ENCODE data around the gene KRTAP19-6.

Gene KRTAP19-6

DNA sequence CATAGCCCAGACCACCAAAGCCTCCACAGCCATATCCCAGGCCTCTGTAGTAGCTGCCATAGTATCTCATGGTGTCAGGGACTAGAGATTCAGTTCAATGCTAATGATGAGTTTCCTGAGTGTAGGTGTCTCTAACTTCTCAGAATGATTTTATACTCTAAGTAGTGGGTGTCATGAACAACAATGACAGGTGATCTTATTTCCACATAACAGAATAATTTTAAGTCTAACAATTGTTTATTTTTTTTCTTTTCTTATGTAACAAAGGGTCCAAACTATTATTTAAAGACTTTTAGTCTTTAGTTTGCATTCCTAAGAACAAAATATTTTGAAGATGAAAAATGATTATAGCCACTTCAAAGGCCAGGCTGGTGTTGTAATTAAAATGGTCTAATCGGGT is at the start of gene KRTAP19-6:
KRTAP19-6 (minus strand) TSS at position 101 of the 400 bp plus-strand sequence; CDS start at position 70, 31 bp downstream.
- Histone ChIP-seq H3K9me3 (ENCODE audit: control insufficient read depth in 2 of 2, low read length in 2 of 2) (no peaks in the 10 kb centered on the region), H3K27ac (ENCODE audit: low read depth in 2 of 2, low read length in 2 of 2) (no peak within 1 kb of the TSS), H3K27me3 (ENCODE audit: control insufficient read depth in 2 of 2, insufficient read depth in 2 of 2, low read length in 2 of 2) (no peaks in the 10 kb centered on the region), H3K36me3 (ENCODE audit: control insufficient read depth in 2 of 2, insufficient read depth in 2 of 2, low read length in 2 of 2) (no peaks in the 10 kb centered on the region), H3K4me1 (ENCODE audit: control insufficient read depth in 2 of 2, insufficient read depth in 2 of 2, low read length in 2 of 2) (no peaks in the 10 kb centered on the region), H3K9ac (ENCODE audit: low read depth in 1 of 2, low read length in 2 of 2) (no peak within 1 kb of the TSS), H3K4me3 (ENCODE audit: low read length in 2 of 2) (no peak within 1 kb of the TSS)

DNA sequence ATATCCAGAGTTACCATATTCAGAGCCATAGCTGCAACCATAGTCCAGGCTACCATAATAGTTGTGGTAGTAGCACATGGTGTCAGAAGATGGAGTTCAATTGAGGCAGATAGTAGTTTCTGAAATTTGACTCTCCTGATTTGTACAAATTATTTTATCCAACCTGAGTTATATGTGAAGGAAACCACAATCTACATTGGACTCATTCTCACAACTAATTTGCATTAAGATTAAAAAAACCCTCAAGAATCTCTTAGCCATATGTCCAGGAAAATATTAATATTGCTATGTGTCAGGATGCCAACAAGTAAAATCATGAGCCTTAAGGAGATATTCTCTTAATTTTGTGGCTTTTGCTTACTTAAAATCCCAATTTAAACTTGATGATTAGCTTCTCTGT is 48.6 kb upstream of the KRTAP19-6 start, which contains the start of gene KRTAP22-2:
KRTAP22-2 (minus strand) TSS at position 101 of the 400 bp plus-strand sequence.
- no peak within 1 kb of the TSS for H3K4me3 ChIP-seq (ENCODE audit: low read length in 2 of 2)
- H3K4me1 ChIP-seq (ENCODE audit: control insufficient read depth in 2 of 2, insufficient read depth in 2 of 2, low read length in 2 of 2): no peaks in the 10 kb centered on the region
- no peaks in the 10 kb centered on the region for H3K27me3 ChIP-seq (ENCODE audit: control insufficient read depth in 2 of 2, insufficient read depth in 2 of 2, low read length in 2 of 2)
- H3K36me3 ChIP-seq (ENCODE audit: control insufficient read depth in 2 of 2, insufficient read depth in 2 of 2, low read length in 2 of 2): no peaks in the 10 kb centered on the region
- H3K9me3 ChIP-seq (ENCODE audit: control insufficient read depth in 2 of 2, low read length in 2 of 2): peaks cover 5% of the 10 kb centered on the region in 2 donors
- no peak within 1 kb of the TSS for H3K27ac ChIP-seq (ENCODE audit: low read depth in 2 of 2, low read length in 2 of 2)
- no peak within 1 kb of the TSS for H3K9ac ChIP-seq (ENCODE audit: low read depth in 1 of 2, low read length in 2 of 2)

GRCh38 chr21:30582870-30583269 is 41.2 kb upstream of the KRTAP19-6 start:
- no peaks in the 10 kb centered on the region for H3K9me3 ChIP-seq (ENCODE audit: control insufficient read depth in 2 of 2, low read length in 2 of 2)
- H3K4me1 ChIP-seq (ENCODE audit: control insufficient read depth in 2 of 2, insufficient read depth in 2 of 2, low read length in 2 of 2): no peaks in the 10 kb centered on the region
- H3K4me3 ChIP-seq (ENCODE audit: low read length in 2 of 2): no peak overlapping the region
- H3K27ac ChIP-seq (ENCODE audit: low read depth in 2 of 2, low read length in 2 of 2): no peak overlapping the region
- no peaks in the 10 kb centered on the region for H3K36me3 ChIP-seq (ENCODE audit: control insufficient read depth in 2 of 2, insufficient read depth in 2 of 2, low read length in 2 of 2)
- no peaks in the 10 kb centered on the region for H3K27me3 ChIP-seq (ENCODE audit: control insufficient read depth in 2 of 2, insufficient read depth in 2 of 2, low read length in 2 of 2)
- no peak overlapping the region for H3K9ac ChIP-seq (ENCODE audit: low read depth in 1 of 2, low read length in 2 of 2)

DNA sequence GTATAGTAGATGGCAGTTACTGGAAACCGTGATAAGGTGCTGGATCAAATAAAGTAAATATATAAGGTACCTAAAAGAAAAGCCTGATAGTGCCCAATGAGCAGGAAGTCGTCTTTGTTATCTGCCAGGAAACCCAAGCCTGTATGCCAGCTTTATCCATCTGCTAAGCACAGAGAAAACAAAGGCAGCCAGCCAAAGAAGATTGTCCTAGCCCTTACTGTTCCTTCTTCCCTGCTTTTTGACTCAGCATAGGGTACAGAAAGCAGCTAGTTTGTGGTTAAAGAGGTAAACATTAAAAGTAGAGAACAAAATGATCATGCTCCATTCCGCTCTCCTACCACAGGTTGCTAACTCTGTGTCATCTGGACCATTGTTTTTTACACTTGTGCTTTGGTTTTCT is 38.5 kb upstream of the KRTAP19-6 start:
- no peaks in the 10 kb centered on the region for H3K9me3 ChIP-seq (ENCODE audit: control insufficient read depth in 2 of 2, low read length in 2 of 2)
- H3K27me3 ChIP-seq (ENCODE audit: control insufficient read depth in 2 of 2, insufficient read depth in 2 of 2, low read length in 2 of 2): no peaks in the 10 kb centered on the region
- H3K4me3 ChIP-seq (ENCODE audit: low read length in 2 of 2): no peak overlapping the region
- no peak overlapping the region for H3K9ac ChIP-seq (ENCODE audit: low read depth in 1 of 2, low read length in 2 of 2)
- H3K4me1 ChIP-seq (ENCODE audit: control insufficient read depth in 2 of 2, insufficient read depth in 2 of 2, low read length in 2 of 2): no peaks in the 10 kb centered on the region
- H3K27ac ChIP-seq (ENCODE audit: low read depth in 2 of 2, low read length in 2 of 2): no peak overlapping the region
- H3K36me3 ChIP-seq (ENCODE audit: control insufficient read depth in 2 of 2, insufficient read depth in 2 of 2, low read length in 2 of 2): no peaks in the 10 kb centered on the region

DNA sequence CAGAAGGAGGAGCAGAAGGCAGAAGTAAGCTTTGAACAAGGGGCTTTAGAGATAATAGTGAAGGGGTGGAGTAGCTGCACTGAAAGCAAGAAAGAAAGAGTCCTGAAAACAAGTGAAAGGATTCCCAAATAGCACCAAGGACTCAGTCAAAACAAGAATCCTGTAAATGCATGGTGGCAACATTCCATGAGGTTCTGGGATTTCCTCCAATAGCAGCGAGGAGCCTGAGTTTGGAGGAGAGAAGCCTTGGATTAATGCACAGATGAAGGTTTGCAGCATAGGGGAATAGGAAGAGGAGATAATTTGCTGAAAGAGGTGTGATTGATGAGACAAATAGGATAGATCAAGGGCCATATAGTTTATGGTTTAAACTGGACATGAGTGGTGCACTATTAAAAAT is 37.7 kb upstream of the KRTAP19-6 start:
- no peaks in the 10 kb centered on the region for H3K9me3 ChIP-seq (ENCODE audit: control insufficient read depth in 2 of 2, low read length in 2 of 2)
- no peaks in the 10 kb centered on the region for H3K27me3 ChIP-seq (ENCODE audit: control insufficient read depth in 2 of 2, insufficient read depth in 2 of 2, low read length in 2 of 2)
- no peaks in the 10 kb centered on the region for H3K36me3 ChIP-seq (ENCODE audit: control insufficient read depth in 2 of 2, insufficient read depth in 2 of 2, low read length in 2 of 2)
- H3K4me1 ChIP-seq (ENCODE audit: control insufficient read depth in 2 of 2, insufficient read depth in 2 of 2, low read length in 2 of 2): no peaks in the 10 kb centered on the region
- H3K4me3 ChIP-seq (ENCODE audit: low read length in 2 of 2): no peak overlapping the region
- H3K27ac ChIP-seq (ENCODE audit: low read depth in 2 of 2, low read length in 2 of 2): no peak overlapping the region
- H3K9ac ChIP-seq (ENCODE audit: low read depth in 1 of 2, low read length in 2 of 2): no peak overlapping the region

GRCh38 chr21:30577766-30578165 is 36.1 kb upstream of the KRTAP19-6 start:
- no peaks in the 10 kb centered on the region for H3K27me3 ChIP-seq (ENCODE audit: control insufficient read depth in 2 of 2, insufficient read depth in 2 of 2, low read length in 2 of 2)
- H3K4me3 ChIP-seq (ENCODE audit: low read length in 2 of 2): no peak overlapping the region
- H3K9me3 ChIP-seq (ENCODE audit: control insufficient read depth in 2 of 2, low read length in 2 of 2): no peaks in the 10 kb centered on the region
- no peak overlapping the region for H3K27ac ChIP-seq (ENCODE audit: low read depth in 2 of 2, low read length in 2 of 2)
- H3K4me1 ChIP-seq (ENCODE audit: control insufficient read depth in 2 of 2, insufficient read depth in 2 of 2, low read length in 2 of 2): no peaks in the 10 kb centered on the region
- no peaks in the 10 kb centered on the region for H3K36me3 ChIP-seq (ENCODE audit: control insufficient read depth in 2 of 2, insufficient read depth in 2 of 2, low read length in 2 of 2)
- H3K9ac ChIP-seq (ENCODE audit: low read depth in 1 of 2, low read length in 2 of 2): no peak overlapping the region

DNA sequence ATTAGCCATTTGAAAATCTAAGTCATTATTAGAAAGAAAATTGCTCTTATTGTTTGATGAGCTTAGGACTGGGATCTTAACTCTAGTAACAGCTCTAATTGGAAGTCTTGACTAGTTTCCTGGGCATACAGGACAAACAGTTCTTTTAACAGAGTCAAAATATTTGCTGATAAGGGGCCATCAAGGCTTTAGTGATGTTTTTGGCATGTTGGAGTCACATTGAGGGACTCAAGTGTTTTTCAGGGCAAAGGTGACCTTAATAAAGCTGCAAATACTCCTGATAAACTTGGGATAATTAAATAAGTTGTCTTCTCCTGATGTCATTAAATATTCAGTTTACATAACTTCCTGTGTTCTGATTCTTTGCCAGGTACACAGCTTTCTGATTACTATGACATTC is 26.0 kb upstream of the KRTAP19-6 start:
- no peak overlapping the region for H3K9ac ChIP-seq (ENCODE audit: low read depth in 1 of 2, low read length in 2 of 2)
- no peak overlapping the region for H3K4me3 ChIP-seq (ENCODE audit: low read length in 2 of 2)
- H3K27me3 ChIP-seq (ENCODE audit: control insufficient read depth in 2 of 2, insufficient read depth in 2 of 2, low read length in 2 of 2): no peaks in the 10 kb centered on the region
- H3K36me3 ChIP-seq (ENCODE audit: control insufficient read depth in 2 of 2, insufficient read depth in 2 of 2, low read length in 2 of 2): no peaks in the 10 kb centered on the region
- no peak overlapping the region for H3K27ac ChIP-seq (ENCODE audit: low read depth in 2 of 2, low read length in 2 of 2)
- peaks cover 0 to 2% of the 10 kb centered on the region in 2 donors for H3K9me3 ChIP-seq (ENCODE audit: control insufficient read depth in 2 of 2, low read length in 2 of 2)
- no peaks in the 10 kb centered on the region for H3K4me1 ChIP-seq (ENCODE audit: control insufficient read depth in 2 of 2, insufficient read depth in 2 of 2, low read length in 2 of 2)

DNA sequence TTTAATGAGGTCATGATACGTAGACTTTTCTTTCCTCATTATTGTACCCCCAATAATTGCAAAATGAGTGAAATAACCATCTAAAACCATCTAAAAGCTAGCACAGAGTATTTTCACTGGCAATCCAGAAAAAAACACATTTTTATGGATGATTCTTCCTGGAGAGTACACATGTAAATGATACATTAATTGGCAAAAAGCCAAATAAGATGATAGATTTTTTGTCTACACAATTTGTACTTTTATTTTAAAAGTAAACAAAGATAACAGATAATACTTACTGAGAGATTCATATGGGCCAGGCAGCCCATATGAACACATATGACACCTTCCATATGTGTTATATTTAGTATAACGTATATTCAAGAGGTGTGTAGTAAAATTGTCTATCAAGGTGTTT is 22.0 kb upstream of the KRTAP19-6 start:
- H3K36me3 ChIP-seq (ENCODE audit: control insufficient read depth in 2 of 2, insufficient read depth in 2 of 2, low read length in 2 of 2): no peaks in the 10 kb centered on the region
- H3K9me3 ChIP-seq (ENCODE audit: control insufficient read depth in 2 of 2, low read length in 2 of 2): no peaks in the 10 kb centered on the region
- no peak overlapping the region for H3K9ac ChIP-seq (ENCODE audit: low read depth in 1 of 2, low read length in 2 of 2)
- no peaks in the 10 kb centered on the region for H3K27me3 ChIP-seq (ENCODE audit: control insufficient read depth in 2 of 2, insufficient read depth in 2 of 2, low read length in 2 of 2)
- H3K27ac ChIP-seq (ENCODE audit: low read depth in 2 of 2, low read length in 2 of 2): no peak overlapping the region
- no peak overlapping the region for H3K4me3 ChIP-seq (ENCODE audit: low read length in 2 of 2)
- no peaks in the 10 kb centered on the region for H3K4me1 ChIP-seq (ENCODE audit: control insufficient read depth in 2 of 2, insufficient read depth in 2 of 2, low read length in 2 of 2)

- no peaks in the 10 kb centered on the region for H3K27me3 ChIP-seq (ENCODE audit: control insufficient read depth in 2 of 2, insufficient read depth in 2 of 2, low read length in 2 of 2)
- H3K9me3 ChIP-seq (ENCODE audit: control insufficient read depth in 2 of 2, low read length in 2 of 2): no peaks in the 10 kb centered on the region
- no peak overlapping the region for H3K4me3 ChIP-seq (ENCODE audit: low read length in 2 of 2)
- no peak overlapping the region for H3K27ac ChIP-seq (ENCODE audit: low read depth in 2 of 2, low read length in 2 of 2)
- H3K36me3 ChIP-seq (ENCODE audit: control insufficient read depth in 2 of 2, insufficient read depth in 2 of 2, low read length in 2 of 2): no peaks in the 10 kb centered on the region
- no peak overlapping the region for H3K9ac ChIP-seq (ENCODE audit: low read depth in 1 of 2, low read length in 2 of 2)
- H3K4me1 ChIP-seq (ENCODE audit: control insufficient read depth in 2 of 2, insufficient read depth in 2 of 2, low read length in 2 of 2): no peaks in the 10 kb centered on the region
These were observed 21.4 kb upstream of the KRTAP19-6 start for GRCh38 chr21:30563072-30563471.

DNA sequence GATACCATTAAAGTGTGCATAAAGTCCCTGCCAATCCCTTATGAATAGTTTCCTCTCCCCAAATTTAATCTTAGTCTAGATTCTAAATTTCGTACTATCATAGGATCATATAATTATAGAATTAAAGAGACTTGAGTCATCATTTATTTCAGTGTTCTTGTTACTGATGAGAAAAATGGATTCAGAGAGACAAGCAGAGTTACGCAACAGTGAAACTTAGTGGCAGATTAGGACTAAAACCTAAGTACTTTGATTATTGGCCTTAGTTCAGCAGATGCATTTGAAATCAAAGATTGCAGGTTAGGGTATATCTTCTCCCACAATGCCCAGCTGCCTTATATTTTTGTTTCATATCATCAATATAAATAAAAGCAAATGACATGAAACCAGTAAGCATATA is 20.3 kb upstream of the KRTAP19-6 start:
- Histone ChIP-seq H3K27me3 (ENCODE audit: control insufficient read depth in 2 of 2, insufficient read depth in 2 of 2, low read length in 2 of 2) (no peaks in the 10 kb centered on the region), H3K36me3 (ENCODE audit: control insufficient read depth in 2 of 2, insufficient read depth in 2 of 2, low read length in 2 of 2) (no peaks in the 10 kb centered on the region), H3K4me1 (ENCODE audit: control insufficient read depth in 2 of 2, insufficient read depth in 2 of 2, low read length in 2 of 2) (no peaks in the 10 kb centered on the region)

More for the DNA sequence above, 20.3 kb upstream of the KRTAP19-6 start:
- Histone ChIP-seq H3K9me3 (ENCODE audit: control insufficient read depth in 2 of 2, low read length in 2 of 2) (no peaks in the 10 kb centered on the region), H3K9ac (ENCODE audit: low read depth in 1 of 2, low read length in 2 of 2) (no peak overlapping the region), H3K27ac (ENCODE audit: low read depth in 2 of 2, low read length in 2 of 2) (no peak overlapping the region), H3K4me3 (ENCODE audit: low read length in 2 of 2) (no peak overlapping the region)
